Measurements from ENCODE around the gene SLC12A2. TPM values are rescaled to one million over a fixed set of nuclear protein-coding genes. Genes with fewer than 3 reads are reported as not detected.

Gene SLC12A2
- 10 to 100 TPM; 14.3 to 18.1 (median 17.4) TPM for total RNA-seq
- 26.6 TPM for total RNA-seq (2013)

GRCh38 chr5:128083033-128083810 is at the start of gene SLC12A2:
TSS of gene SLC12A2 (plus strand) at chr5:128083766. CDS start at chr5:128083955, 189 bp downstream.
- Histone ChIP-seq H3K4me1 (ENCODE audit: control insufficient read depth, insufficient read depth, low read length) (peaks cover 17% of the 10 kb centered on the region), H3K27me3 (ENCODE audit: control insufficient read depth, insufficient read depth, low read length) (no peaks in the 10 kb centered on the region), H3K9me3 (ENCODE audit: control insufficient read depth, insufficient read depth, low read length) (no peaks in the 10 kb centered on the region), H3K27ac (ENCODE audit: low read length) (peak within 1 kb of the TSS; percentile 91), H3K36me3 (ENCODE audit: control insufficient read depth, insufficient read depth, low read length) (no peaks in the 10 kb centered on the region), H3K4me3 (ENCODE audit: low read length) (peak within 1 kb of the TSS; percentile 74)
- peaks cover 49% of the 10 kb centered on the region in 2 donors for H3K4me1 Mint-ChIP-seq
- H3K27me3 Mint-ChIP-seq (ENCODE audit: low read depth in 2 of 2) = no peaks in the 10 kb centered on the region
- ATAC-seq = peak; percentile 70 to 85 (median 73)
- TF ChIP-seq, protein P1, sequence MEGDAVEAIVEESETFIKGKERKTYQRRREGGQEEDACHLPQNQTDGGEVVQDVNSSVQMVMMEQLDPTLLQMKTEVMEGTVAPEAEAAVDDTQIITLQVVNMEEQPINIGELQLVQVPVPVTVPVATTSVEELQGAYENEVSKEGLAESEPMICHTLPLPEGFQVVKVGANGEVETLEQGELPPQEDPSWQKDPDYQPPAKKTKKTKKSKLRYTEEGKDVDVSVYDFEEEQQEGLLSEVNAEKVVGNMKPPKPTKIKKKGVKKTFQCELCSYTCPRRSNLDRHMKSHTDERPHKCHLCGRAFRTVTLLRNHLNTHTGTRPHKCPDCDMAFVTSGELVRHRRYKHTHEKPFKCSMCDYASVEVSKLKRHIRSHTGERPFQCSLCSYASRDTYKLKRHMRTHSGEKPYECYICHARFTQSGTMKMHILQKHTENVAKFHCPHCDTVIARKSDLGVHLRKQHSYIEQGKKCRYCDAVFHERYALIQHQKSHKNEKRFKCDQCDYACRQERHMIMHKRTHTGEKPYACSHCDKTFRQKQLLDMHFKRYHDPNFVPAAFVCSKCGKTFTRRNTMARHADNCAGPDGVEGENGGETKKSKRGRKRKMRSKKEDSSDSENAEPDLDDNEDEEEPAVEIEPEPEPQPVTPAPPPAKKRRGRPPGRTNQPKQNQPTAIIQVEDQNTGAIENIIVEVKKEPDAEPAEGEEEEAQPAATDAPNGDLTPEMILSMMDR (IDR thresholded peaks at IDR 0.05) = no peak
- H3K9me3 Mint-ChIP-seq = no peaks in the 10 kb centered on the region
- WGBS (ENCODE audit: insufficient coverage) = under 1% methylated on average over 104 of the region's 104 CpGs
- no peaks in the 10 kb centered on the region for H3K36me3 Mint-ChIP-seq
- intact Hi-C loops (cut with micrococcal nuclease) = loop anchor here (5.0 to 10.0 kb wide), 4 partner anchors 296 to 1268 kb away; partner anchors contain the start of genes ISOC1 and MARCHF3
- DNase-seq = peak; percentile 91 to 98
- H3K4me3 Mint-ChIP-seq = peak within 1 kb of the TSS; percentile 89
- peak within 1 kb of the TSS; percentile 91 to 93 for H3K27ac Mint-ChIP-seq

GRCh38 chr5:128035689-128036088 is 47.9 kb upstream of the SLC12A2 start:
- H3K4me1 ChIP-seq (ENCODE audit: control insufficient read depth, insufficient read depth, low read length) = no peaks in the 10 kb centered on the region
- H3K9me3 ChIP-seq (ENCODE audit: control insufficient read depth, insufficient read depth, low read length) = peaks cover 1% of the 10 kb centered on the region
- TF ChIP-seq, protein P1 (IDR thresholded peaks at IDR 0.05) = no peak
- intact Hi-C loops (cut with micrococcal nuclease) = no loop called here
- ATAC-seq = no peak
- no peaks in the 10 kb centered on the region for H3K36me3 ChIP-seq (ENCODE audit: control insufficient read depth, insufficient read depth, low read length)
- no peak for DNase-seq
- Mint-ChIP-seq H3K36me3 (no peaks in the 10 kb centered on the region), H3K27ac (no peak overlapping the region), H3K4me3 (no peak overlapping the region), H3K4me1 (peaks cover 9 to 10% of the 10 kb centered on the region in 2 donors), H3K27me3 (ENCODE audit: low read depth in 2 of 2) (no peaks in the 10 kb centered on the region), H3K9me3 (no peaks in the 10 kb centered on the region)
- no peaks in the 10 kb centered on the region for H3K27me3 ChIP-seq (ENCODE audit: control insufficient read depth, insufficient read depth, low read length)
- no peak overlapping the region for H3K27ac ChIP-seq (ENCODE audit: low read length)
- H3K4me3 ChIP-seq (ENCODE audit: low read length) = no peak overlapping the region
- WGBS (ENCODE audit: insufficient coverage) = 92% methylated on average over 3 of the region's 4 CpGs

GRCh38 chr5:128036950-128037349 is 46.6 kb upstream of the SLC12A2 start:
- no peak overlapping the region for H3K27ac Mint-ChIP-seq
- Histone ChIP-seq H3K27ac (ENCODE audit: low read length) (no peak overlapping the region), H3K4me1 (ENCODE audit: control insufficient read depth, insufficient read depth, low read length) (no peaks in the 10 kb centered on the region), H3K27me3 (ENCODE audit: control insufficient read depth, insufficient read depth, low read length) (no peaks in the 10 kb centered on the region), H3K36me3 (ENCODE audit: control insufficient read depth, insufficient read depth, low read length) (no peaks in the 10 kb centered on the region), H3K9me3 (ENCODE audit: control insufficient read depth, insufficient read depth, low read length) (no peaks in the 10 kb centered on the region), H3K4me3 (ENCODE audit: low read length) (no peak overlapping the region)
- H3K27me3 Mint-ChIP-seq (ENCODE audit: low read depth in 2 of 2) = no peaks in the 10 kb centered on the region
- DNase-seq (no peak), ATAC-seq (no peak)
- no peak overlapping the region for H3K4me3 Mint-ChIP-seq
- 73% methylated on average over 1 of the region's 1 CpG for WGBS (ENCODE audit: insufficient coverage)
- H3K9me3 Mint-ChIP-seq = no peaks in the 10 kb centered on the region
- TF ChIP-seq, protein P1 (IDR thresholded peaks at IDR 0.05) = no peak
- intact Hi-C loops (cut with micrococcal nuclease) = no loop called here
- no peaks in the 10 kb centered on the region for H3K36me3 Mint-ChIP-seq
- peaks cover 9 to 10% of the 10 kb centered on the region in 2 donors for H3K4me1 Mint-ChIP-seq
